GM19372 (cell line): ENCODE results near the gene PAM.
A peak's percentile ranks its signal among the peaks of the same experiment; 100 is the strongest.

Experiments used
- ATAC-seq: cut with Tn5 transposase; IDR thresholded peaks from one replicate; pipeline ENCODE4 v1.9.1; 2021; ENCODE audit warnings: mild to moderate bottlenecking, low read depth, moderate library complexity; ENCODE audit not compliant: unreplicated experiment

Gene PAM

GRCh38 chr5:102922799-102923477, 167.8 kb downstream of the PAM start:
- no peak for ATAC-seq

- no peak for ATAC-seq
These were observed 169.9 kb downstream of the PAM start for GRCh38 chr5:102924963-102925362.

GRCh38 chr5:102927007-102927406, 171.9 kb downstream of the PAM start:
- no peak for ATAC-seq

- ATAC-seq: no peak
These were observed 175.1 kb downstream of the PAM start for GRCh38 chr5:102930244-102930643.

GRCh38 chr5:102931085-102931725, 176.1 kb downstream of the PAM start:
- no peak for ATAC-seq

- no peak for ATAC-seq
These were observed 177.7 kb downstream of the PAM start for GRCh38 chr5:102932781-102933180.

GRCh38 chr5:102933316-102933715, 178.2 kb downstream of the PAM start:
- no peak for ATAC-seq

GRCh38 chr5:102933721-102934459, 178.8 kb downstream of the PAM start:
- ATAC-seq: no peak

- no peak for ATAC-seq
These were observed 182.8 kb downstream of the PAM start for GRCh38 chr5:102937894-102938293.

- no peak for ATAC-seq
These were observed 186.0 kb downstream of the PAM start for GRCh38 chr5:102941111-102941510.

GRCh38 chr5:102946414-102946813, 191.3 kb downstream of the PAM start:
- no peak for ATAC-seq

GRCh38 chr5:102946971-102947370, 191.9 kb downstream of the PAM start:
- ATAC-seq: no peak

- ATAC-seq: no peak
These were observed 200.4 kb downstream of the PAM start for GRCh38 chr5:102955488-102955887.

GRCh38 chr5:102956599-102956998, 201.5 kb downstream of the PAM start:
- ATAC-seq: no peak

GRCh38 chr5:102957141-102957540, 202.0 kb downstream of the PAM start:
- no peak for ATAC-seq

- ATAC-seq: no peak
These were observed 203.4 kb downstream of the PAM start for GRCh38 chr5:102958481-102959011.

- no peak for ATAC-seq
These were observed 203.9 kb downstream of the PAM start for GRCh38 chr5:102959055-102959454.

GRCh38 chr5:102961671-102962070, 206.6 kb downstream of the PAM start:
- ATAC-seq: no peak

GRCh38 chr5:102965653-102966052, 210.5 kb downstream of the PAM start:
- ATAC-seq: no peak

GRCh38 chr5:102969641-102970040, 214.5 kb downstream of the PAM start:
- ATAC-seq: no peak

GRCh38 chr5:102971676-102972293, 216.7 kb downstream of the PAM start:
- peak; percentile 57 for ATAC-seq
